CD4-positive, alpha-beta T cell treated with Interleukin-21 for 1 hour (primary cell): ENCODE data around the gene PTPRN2.
"Not testable (repeated sequence)": the region's sequence is repeated elsewhere in the genome, so short reads cannot be mapped to it uniquely, and the experiment has no call there.

Source experiments
- DNase-seq: peaks from one replicate; pipeline ENCODE4 v3.0.0-alpha.2; 2020

Gene PTPRN2

GRCh38 chr7:158410720-158411119, 176.9 kb downstream of the PTPRN2 start:
- DNase-seq = no peak

- no peak for DNase-seq
Measured at GRCh38 chr7:158409816-158410330, 177.8 kb downstream of the PTPRN2 start.

GRCh38 chr7:158409120-158409519, 178.5 kb downstream of the PTPRN2 start:
- no peak for DNase-seq

GRCh38 chr7:158408318-158408920, 179.2 kb downstream of the PTPRN2 start:
- DNase-seq = no peak

- no peak for DNase-seq
Measured at GRCh38 chr7:158407581-158408317, 179.9 kb downstream of the PTPRN2 start.

- DNase-seq = no peak
Measured at GRCh38 chr7:158406801-158407200, 180.8 kb downstream of the PTPRN2 start.

GRCh38 chr7:158406364-158406763, 181.3 kb downstream of the PTPRN2 start:
- DNase-seq = no peak

GRCh38 chr7:158405771-158406170, 181.9 kb downstream of the PTPRN2 start:
- not testable (repeated sequence) for DNase-seq

- no peak for DNase-seq
Measured at GRCh38 chr7:158405324-158405723, 182.3 kb downstream of the PTPRN2 start.

GRCh38 chr7:158404031-158404761, 183.4 kb downstream of the PTPRN2 start:
- no peak for DNase-seq

GRCh38 chr7:158403013-158403821, 184.4 kb downstream of the PTPRN2 start:
- no peak for DNase-seq

- no peak for DNase-seq
Measured at GRCh38 chr7:158402471-158402870, 185.2 kb downstream of the PTPRN2 start.

GRCh38 chr7:158401826-158402225, 185.8 kb downstream of the PTPRN2 start:
- DNase-seq = no peak

GRCh38 chr7:158401295-158401694, 186.3 kb downstream of the PTPRN2 start:
- no peak for DNase-seq

- no peak for DNase-seq
Measured at GRCh38 chr7:158400601-158401225, 186.9 kb downstream of the PTPRN2 start.

GRCh38 chr7:158399762-158400161, 187.9 kb downstream of the PTPRN2 start:
- DNase-seq = no peak

GRCh38 chr7:158398750-158399149, 188.9 kb downstream of the PTPRN2 start:
- DNase-seq = no peak

- no peak for DNase-seq
Measured at GRCh38 chr7:158397885-158398284, 189.7 kb downstream of the PTPRN2 start.

GRCh38 chr7:158396982-158397862, 190.4 kb downstream of the PTPRN2 start:
- DNase-seq = no peak

GRCh38 chr7:158396301-158396905, 191.2 kb downstream of the PTPRN2 start:
- no peak for DNase-seq

- no peak for DNase-seq
Measured at GRCh38 chr7:158395780-158396278, 191.8 kb downstream of the PTPRN2 start.
